Activated CD4-positive, alpha-beta T cell treated with anti-CD3 and anti-CD28 coated beads, Interleukin-2, amount 50 U/mL, for 4 hours (primary cell): ENCODE data around the gene TSPAN13.

Experiments
- DNase-seq, 2 experiments: peaks; one replicate each; pipeline ENCODE4 v3.0.0-alpha.2; 2020

TSPAN13 gene

DNA sequence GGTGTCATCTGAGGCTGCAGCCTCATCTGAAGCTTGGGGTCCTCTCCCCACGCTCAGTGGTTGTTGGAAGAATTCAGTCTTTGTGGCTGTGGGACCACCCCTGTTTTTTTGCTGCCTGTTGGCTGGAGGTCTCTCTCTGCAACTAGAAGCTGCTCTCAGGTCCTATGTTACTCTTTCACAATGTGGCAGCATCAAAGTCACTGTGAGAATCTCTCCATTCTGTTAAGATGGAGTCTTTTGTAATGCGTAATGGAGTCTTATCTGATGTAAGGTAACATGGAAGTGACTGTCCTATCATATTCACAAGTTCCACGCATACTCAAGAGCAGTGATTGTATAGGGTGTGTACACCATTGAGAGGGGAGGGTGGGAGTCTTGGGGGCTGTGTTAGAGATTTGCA lies 24.9 kb downstream of the TSPAN13 start:
- DNase-seq, result no peak

DNA sequence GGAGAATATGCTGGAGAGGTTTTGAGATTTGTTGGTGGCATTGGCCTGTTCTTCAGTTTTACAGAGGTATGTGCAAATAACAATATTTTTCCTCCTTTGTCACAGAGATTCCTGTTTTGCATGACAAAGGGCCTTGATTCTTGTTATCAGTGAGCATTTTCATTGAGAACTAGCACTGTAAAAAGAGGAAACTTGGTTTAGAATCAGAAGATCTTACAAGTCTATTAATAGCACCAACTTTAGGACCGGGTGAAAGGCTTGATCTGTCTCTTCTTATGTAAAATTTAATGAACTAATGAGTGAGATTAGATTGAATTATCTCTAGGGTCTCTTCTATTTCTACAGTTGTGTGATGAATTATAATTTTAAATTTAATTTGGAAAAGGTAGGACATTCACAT lies 25.5 kb downstream of the TSPAN13 start:
- DNase-seq, result no peak

DNA sequence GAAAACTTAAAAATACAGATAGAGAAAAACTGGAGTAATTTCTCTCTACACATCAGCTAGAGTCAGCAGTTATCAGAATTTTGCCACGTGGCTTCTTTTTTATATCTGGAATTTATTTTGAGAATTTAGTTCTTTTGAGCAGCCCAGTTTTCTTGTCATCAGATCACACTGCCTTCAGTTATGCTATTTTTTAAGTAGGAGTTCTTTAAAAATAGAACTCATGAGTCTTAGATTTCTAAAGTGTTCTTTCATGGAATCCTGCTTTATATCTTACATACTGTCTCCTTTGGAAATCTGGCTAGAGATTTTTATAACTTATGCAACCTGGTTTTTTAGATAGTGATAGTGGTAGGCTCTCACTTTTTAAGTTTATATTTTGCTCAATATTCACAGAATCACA lies 27.0 kb downstream of the TSPAN13 start:
- no peak for DNase-seq

DNA sequence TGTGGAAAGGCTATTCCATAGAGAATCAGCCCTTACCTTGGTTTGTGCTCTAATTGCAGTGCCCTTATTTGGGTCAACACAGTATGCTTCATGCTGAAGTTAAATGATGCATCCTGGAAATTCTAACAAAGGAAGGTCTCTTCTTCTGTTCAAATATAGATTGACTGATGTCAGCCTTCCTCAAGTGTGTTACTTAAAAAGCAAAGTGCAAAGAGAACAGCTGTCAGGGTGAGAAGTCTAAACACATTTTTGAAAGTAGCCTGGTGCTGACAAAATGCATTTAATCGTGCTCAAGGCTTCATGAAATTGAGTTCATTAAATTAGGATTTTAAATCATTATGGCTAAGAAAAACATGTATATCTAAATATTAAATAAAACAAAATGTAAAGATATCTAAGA lies 31.8 kb downstream of the TSPAN13 start:
- no peak for DNase-seq

DNA sequence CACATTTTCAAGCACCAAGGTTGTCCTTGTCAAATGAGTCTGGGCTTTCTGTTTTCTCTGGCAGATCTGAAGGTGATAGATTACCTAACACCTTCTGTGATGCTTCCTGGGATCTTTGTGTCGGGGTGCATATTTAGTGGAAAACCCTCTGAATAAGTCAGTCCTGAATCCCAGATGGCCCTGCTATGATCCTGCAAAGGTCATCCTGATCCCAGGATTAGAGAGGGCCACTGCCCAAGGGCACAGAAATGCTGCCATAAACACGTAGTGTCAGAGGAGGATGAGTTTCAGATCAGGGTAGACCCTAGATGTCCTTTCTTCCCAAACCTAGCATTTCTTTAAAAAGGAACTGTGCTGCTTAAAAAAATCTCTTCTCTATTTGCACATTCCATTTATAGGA lies 32.3 kb downstream of the TSPAN13 start:
- no peak for DNase-seq

DNA sequence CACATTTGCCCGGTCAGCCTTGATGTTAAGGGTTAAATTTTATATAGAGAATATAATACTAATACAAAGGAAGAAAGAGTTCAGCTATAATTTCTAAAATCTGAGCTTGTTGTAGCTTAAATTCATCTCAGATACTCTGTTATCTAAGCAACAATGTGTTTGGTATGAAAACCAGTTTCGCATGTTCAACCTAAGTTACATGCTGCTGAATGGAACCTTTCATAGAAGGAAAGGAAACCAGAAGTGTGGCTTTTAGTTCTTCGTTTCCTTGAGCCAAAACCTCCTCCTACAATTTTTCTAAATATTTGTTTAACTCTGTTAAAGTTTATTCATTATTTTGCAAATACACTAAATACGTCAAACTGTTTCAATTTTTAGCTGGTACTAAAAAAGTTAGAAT lies 32.7 kb downstream of the TSPAN13 start:
- DNase-seq, result no peak

DNA sequence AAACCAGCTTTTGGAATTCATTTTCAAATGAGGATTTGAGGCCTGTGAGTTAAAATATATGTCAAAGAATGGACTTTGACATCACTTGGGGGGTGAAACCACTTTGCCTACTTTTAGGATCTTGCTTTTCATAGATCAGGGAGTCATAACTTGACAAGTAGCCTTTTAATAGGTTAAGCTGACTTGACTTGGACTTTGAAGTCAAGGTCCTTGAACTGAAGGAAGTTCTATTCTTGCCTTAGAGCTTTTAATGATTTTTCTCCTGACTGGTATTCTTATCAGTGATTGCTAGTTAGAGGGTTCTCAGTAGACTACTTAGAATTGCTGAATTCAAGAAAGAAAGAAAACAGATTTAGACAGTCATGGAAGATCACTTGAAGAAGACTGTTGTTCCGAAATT lies 33.6 kb downstream of the TSPAN13 start:
- no peak for DNase-seq

DNA sequence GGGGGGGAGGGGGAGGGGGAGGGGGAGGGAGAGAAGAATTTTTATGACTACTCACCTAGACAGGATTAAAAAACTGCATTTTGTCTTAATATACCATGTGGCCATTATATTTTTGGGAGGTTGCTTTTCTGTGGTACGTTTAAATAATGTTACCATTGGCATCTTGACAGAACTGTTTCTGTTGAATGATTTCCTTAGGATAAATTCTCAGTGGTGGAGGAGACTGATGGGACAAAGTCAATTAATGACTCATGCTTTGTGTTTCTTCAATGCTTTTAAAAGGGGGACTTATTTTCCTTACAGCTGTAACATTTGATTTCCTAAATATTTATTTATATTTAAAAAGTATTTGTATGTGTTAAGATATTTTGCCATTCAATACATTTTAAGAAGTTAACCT lies 37.5 kb downstream of the TSPAN13 start:
- DNase-seq, result no peak

DNA sequence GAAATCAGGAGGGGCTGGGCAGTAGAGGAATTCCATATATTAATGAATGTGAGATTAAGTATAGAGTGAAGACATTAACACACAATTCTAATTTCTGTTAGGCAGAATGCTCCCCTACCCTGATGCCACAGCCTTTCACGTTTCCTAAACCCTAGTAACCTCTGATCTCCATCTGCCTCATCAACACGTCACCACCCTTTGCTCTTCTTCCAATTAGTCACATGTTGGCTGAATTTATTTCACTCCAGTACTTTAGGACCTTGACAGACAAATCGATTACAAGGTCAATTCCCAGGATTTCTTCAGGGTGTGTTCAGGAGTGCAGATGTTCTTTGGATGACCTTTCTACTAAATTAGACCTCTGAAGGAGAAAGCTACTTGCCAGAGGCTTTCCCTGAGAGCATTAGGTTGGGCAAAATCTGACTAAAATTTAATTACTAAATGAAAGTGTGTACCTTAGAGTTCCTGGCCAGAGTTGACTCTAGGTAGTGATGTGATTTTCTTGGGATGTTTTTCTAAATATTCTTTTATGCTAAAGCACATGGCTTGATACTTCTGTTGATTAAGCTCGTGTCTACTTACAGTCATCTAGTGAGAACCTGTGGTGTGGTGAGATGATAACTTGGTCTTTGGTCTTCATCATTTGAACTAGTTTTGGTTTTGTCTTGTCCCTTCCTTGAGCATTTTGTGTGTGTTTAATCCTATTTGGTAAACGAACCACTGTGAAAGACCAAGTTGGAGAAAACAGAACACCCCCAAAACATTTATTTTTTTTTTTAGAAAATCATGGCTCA lies 38.5 kb downstream of the TSPAN13 start:
- no peak for DNase-seq

DNA sequence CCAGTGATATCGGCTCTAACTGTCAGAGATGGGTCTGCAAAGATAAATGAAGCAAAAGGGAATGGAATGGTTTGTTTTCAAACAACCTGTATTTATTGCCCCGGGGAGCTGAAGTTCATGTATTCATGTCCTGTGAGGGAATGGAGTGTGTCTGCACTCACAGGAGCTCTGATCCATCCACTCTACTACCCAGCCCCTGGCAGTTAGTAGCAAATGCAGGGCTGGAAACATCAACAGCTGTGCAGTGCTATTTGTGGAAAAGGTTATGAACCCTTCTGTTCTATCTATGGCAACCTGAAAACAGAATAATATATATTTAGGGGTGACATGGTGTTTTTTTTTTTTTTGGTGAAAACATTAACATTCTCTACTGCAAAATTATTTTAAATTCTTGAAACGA lies 41.4 kb downstream of the TSPAN13 start:
- no peak for DNase-seq

DNA sequence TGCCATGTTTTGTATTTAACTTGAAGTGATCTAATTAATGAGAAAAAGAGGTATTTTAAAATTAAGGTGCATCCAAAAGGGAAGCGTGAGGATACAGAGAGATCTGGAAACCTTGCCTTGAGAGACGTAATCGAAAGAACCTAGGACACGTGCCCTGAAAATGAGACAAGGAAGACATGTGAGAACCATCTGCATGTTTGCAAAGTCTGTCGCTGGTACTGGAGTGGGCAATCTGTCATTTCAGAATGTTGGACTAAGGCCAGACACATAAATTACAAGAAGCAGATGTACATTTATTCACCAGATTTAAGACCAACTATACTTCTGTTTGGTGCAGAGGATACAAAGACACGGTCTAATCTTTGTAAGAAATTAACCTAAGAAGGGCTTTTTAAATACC lies 42.1 kb downstream of the TSPAN13 start:
- DNase-seq, result no peak

DNA sequence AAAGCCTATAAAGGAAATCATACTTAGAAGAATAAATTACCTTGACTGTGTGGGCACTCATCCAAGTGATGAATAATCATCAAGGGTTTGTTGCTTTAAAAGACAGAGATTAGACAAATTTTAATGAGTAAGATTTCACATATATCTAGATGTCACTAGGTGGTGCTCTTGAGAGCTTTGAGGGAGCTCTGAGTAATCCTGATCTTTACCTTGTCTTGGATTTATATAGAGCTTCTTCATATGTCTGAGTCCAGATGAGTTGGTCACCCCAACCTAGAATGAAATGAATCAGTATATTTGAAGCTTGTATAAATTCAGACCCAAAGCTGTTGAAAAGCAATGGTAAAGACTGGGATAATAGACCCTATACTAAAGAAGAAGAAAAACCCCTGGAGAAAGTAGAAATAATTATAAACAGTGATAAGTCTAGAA lies 47.6 kb downstream of the TSPAN13 start:
- DNase-seq, result no peak

DNA sequence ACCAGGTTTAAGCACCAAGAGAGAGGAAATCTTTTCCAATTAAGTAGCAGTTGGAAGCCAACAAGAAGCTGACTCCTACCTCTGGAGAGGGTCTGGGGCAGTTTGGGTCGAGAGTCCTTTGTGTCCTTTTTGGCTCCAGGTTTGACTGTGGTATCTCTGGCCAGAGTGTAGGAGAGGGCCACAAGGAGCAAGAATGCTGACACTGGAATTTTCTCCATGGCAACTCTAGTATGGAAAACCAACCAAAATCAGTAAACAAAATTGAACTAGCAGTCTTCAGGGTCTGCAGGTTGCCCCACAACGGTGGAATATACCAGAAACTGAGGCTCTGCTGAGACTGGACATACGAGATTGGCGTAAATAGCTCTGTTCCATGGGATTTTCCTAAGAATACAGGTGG lies 48.0 kb downstream of the TSPAN13 start:
- no peak for DNase-seq

DNA sequence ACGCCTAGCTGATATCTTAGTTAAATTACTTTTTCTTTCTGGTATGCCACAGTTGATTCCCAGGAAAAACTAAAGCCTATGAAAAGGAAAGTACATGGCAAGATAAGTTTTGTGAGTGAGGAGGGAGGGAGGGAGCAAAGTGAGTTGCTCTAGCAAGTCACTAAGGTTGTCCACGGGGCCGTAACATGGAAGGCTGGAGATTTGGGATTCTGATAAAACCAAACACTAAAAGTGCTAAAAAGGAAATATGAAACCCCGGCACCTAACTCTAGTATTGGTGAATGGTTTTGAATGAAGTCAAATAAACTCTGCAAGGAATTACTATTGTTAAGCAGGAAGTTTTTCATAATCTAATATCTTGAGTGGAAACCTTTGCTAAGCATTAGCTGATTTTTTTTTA lies 49.6 kb downstream of the TSPAN13 start:
- no peak for DNase-seq

DNA sequence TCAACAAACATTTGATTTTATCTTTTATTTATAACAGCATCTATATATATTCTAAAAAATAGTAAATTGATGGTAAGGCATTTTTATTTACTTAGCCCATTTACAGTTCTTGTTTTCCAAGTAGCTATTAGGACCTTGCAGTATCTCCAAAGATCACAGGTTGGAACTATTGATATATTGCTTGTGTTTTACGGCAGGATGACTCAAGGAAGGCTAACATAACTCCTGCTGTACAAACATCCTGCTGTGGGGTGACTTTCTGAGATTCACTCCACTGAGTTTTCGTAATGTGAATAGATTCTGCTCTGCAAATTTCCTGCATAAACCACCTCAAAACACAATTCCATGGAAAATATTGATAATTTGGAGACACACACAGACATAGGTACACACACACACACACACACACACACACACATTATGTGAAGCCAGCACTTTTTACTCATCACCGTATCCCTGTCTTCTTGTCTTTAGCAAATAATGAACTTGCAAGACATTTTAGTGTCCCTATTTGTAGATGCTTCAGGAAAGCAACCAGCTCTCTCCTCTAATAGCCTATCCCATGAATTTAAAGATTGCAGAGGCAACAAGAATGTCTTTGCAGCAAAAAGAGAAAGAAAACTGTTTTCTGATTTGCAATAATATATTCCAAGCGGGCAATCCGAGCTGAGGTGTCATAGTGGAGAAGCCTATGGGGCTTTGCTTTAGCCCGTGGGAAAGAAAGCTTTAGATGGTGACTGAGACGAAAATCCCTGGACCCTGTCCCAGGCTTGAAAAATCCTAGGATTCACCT lies 50.5 kb downstream of the TSPAN13 start:
- DNase-seq, result no peak

DNA sequence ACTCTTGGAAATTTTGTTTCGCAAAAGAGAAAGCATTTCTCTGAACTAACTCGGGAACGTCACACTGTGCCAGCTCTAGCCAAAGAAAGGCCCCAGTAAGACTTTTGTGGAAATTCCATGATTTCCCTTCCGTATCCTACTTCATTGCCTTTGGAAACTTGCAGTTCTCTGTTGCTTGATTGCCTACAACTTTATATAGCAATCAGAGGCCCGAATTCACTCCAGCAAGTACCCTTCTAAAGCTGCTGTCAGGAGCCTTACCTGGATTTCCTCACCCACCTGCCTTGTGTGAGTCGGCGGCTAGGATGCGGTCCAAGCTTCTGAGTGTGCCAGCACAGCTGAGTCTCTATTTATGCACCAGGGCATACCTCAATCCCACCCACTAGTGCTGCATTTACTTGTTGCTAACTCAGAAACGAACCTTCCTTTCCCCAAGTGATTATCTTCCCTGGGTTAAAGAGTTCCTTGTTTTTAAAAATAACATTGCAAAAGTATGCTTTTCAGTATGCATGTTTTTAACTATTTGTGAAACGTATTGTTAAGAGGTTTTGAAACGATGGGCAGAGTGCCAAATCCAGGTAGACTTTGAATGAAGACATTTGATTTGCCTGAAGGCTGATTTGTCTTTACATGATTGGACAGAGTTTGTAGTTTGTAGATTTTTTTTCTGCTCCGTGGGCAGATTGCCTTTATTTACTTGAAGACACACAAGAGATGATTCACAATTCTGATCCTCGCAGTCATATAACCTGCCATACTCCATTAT lies 51.3 kb downstream of the TSPAN13 start, which contains the start of gene AGR2:
AGR2 (minus strand) TSS at position 326 of the 766 bp plus-strand sequence. CDS start 3,203 bp downstream, outside the sequence.
- no peak for DNase-seq

DNA sequence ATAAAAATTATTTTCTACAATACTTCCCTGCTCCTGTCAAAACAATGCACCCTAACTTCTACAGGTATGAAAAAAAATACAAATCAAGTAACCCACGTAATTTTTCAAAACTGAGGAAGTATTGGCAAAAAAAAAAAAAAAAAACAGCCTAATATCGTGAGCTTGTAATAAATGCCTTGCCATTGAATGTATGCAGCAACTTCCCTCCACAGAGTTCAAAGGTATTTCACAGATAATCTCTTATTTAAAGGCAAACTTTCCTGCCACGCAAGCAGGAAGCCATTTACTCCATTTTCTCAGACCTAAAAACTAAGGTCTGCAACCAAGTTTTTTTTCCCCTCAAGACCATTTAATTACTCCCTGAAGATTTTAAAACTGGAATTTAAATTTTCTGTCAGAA lies 51.9 kb downstream of the TSPAN13 start:
- no peak for DNase-seq

DNA sequence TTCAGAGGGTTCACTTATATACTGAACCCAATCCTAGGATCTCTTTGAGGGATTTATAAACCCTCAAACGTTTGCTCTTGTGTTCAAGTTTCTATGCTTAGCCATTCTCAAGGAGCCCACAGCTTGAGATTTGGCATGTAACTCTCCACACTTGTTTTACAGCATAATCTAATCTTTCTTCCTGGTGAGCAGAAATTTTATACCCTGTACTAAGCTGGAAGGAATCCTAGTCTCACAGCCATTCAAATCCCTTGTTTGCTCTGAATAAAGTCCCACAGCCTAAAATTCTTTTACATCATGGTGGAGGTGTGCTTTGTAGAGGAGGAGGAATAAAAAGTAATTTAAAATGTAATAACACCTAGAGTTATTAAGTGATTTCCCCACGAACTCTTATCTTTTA lies 56.6 kb downstream of the TSPAN13 start:
- no peak for DNase-seq

DNA sequence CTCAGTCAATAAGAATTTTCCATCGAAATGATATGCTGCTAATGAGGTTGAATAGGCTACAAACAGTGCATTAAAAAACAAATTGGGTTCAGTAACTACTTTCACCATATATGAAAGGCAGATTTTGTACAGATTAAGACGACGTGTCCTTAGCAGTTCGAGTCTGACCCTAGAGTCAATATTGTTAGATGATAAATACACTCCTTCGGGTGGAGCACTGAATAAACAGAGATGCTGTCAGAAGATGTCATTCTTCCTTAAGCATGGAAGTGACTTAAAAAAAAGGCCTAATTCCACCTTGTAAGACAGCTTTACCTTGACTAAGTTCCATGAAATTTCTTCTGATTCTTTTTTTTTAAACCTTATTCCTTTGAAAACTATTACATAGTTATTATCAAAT lies 57.0 kb downstream of the TSPAN13 start:
- no peak for DNase-seq

DNA sequence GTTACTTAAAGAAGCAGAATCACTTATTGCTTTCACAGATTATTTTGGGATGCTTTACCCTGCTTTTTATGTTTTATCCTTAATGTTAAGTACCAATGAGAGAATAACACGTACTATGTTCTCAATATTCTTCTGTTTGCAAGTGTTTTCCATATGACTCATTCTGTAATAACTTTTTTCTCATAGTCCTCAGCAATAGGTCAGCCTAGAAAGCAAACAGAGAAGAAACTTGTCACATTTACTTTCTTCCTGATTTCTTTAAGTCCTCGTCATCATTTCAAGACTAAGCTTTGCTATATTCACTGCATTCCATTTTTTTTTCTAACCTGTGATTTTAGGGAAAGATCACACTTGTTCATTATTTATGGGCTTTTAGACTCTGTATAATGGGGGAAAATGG lies 58.0 kb downstream of the TSPAN13 start:
- DNase-seq, result no peak

DNA sequence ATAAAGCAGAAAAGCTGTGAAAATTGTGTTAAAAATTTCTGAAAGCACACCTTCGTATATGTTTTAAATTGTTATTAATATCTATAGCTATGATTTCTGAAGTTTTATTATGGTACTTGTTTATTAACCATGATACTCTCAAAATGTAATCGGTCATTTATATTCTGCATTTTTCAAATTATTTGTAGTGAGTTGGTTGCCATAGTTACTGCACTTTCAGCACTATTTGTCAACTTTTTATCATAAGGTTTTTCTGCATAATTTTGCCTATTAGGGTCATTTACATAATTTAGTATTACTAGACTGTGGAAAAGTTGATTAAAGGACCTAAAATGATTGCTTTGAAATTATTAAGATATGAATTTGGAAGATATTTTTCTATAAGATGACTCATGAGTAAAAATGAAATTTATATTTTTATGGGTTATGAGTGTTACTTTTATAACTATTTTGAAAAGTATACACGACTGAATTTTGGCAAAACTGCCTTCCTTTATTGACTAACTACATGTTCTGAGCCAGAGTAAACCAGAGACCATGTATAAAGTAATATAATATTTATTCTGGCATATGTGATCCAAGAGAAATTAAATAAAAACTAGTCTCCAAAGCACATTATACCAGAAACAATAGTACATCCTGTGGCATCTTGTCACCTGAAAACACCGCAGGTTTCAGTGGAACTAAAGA lies 59.1 kb downstream of the TSPAN13 start:
- DNase-seq, result no peak

DNA sequence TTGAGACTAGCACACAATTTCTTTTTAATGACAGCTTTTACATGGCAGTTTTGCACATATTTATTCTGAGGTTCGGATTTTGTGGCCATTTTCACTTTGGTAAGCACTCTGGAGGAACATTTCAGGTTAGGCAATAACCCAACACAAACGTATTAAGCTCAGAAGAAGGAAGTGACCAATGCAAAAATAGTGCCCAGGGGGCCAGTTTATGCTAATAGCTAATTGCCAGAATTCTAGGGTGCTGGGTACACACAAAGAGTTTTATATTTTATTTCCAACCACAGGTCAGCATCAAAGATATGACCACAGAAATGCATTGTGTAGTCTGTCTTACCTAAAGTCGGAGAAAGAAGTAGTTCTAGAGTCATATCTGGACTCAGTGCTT lies 59.7 kb downstream of the TSPAN13 start:
- no peak for DNase-seq

DNA sequence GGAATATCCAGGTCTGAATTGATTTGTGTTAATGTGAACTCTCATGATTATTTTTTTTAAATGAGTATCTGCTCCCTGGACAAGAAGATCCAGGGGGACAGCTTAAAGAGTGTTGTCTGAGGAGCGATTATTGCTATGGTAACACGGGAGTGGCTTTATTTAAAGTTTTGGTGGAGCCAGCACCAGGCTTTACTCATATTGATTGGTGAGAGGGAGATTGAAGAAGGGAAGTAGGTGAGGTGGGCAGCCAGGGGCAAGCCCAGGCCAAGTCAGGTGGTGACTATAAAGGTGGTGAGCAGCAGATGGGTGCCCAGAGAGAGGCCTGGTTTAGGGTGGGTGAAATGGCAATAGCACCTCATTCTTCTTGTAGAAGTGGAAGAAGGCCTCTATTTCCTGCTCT lies 61.4 kb downstream of the TSPAN13 start:
- DNase-seq, result no peak
